HEK293T (cell line): ENCODE data around the gene TRIM15.

Source experiments
- ARNT ChIP-seq: fragments of 450-650 bp; IDR thresholded peaks from 2 replicates; pipeline ENCODE4 v1.6.1; 2017; ENCODE audit warnings: mild to moderate bottlenecking
- BHLHE40 ChIP-seq: fragments of 450-650 bp; IDR thresholded peaks from 2 replicates; pipeline ENCODE4 v1.6.1; 2016; ENCODE audit warnings: mild to moderate bottlenecking, moderate library complexity, borderline replicate concordance
- CTBP1 ChIP-seq: fragments of 450-650 bp; IDR thresholded peaks from 2 replicates; pipeline ENCODE4 v1.6.1; 2016; ENCODE audit warnings: borderline replicate concordance
- ELF4 ChIP-seq: fragments of 450-650 bp; IDR thresholded peaks from 2 replicates; pipeline ENCODE4 v1.6.1; 2017; ENCODE audit warnings: antibody characterized with exemption
- FOXA1 ChIP-seq: fragments of 450-650 bp; IDR thresholded peaks from 2 replicates; pipeline ENCODE4 v1.6.1; 2016; ENCODE audit warnings: mild to moderate bottlenecking
- FOXK2 ChIP-seq: fragments of 450-650 bp; IDR thresholded peaks from 2 replicates; pipeline ENCODE4 v1.6.1; 2016; ENCODE audit warnings: mild to moderate bottlenecking
- FOXM1 ChIP-seq: fragments of 450-650 bp; IDR thresholded peaks from 2 replicates; pipeline ENCODE4 v1.6.1; 2017; ENCODE audit warnings: mild to moderate bottlenecking, borderline replicate concordance
- HDGF ChIP-seq: fragments of 450-650 bp; IDR thresholded peaks from 2 replicates; pipeline ENCODE4 v1.6.1; 2017; ENCODE audit warnings: antibody characterized with exemption, borderline replicate concordance
- L3MBTL2 ChIP-seq: fragments of 450-650 bp; conservative IDR thresholded peaks from 2 replicates; pipeline ENCODE4 v1.6.1; 2016; ENCODE audit warnings: mild to moderate bottlenecking
- PKNOX1 ChIP-seq: fragments of 450-650 bp; IDR thresholded peaks from 2 replicates; pipeline ENCODE4 v1.6.1; 2016
- SP1 ChIP-seq: fragments of 450-650 bp; IDR thresholded peaks from 2 replicates; pipeline ENCODE4 v1.6.1; 2017
- SUZ12 ChIP-seq: fragments of 450-650 bp; IDR thresholded peaks from 2 replicates; pipeline ENCODE4 v1.6.1; 2016; ENCODE audit warnings: mild to moderate bottlenecking
- TARDBP ChIP-seq: fragments of 450-650 bp; IDR thresholded peaks from 2 replicates; pipeline ENCODE4 v1.6.1; 2016
- ZNF384 ChIP-seq: fragments of 450-650 bp; IDR thresholded peaks from 2 replicates; pipeline ENCODE4 v1.6.1; 2016

- TF ChIP-seq SP1 (no peak), FOXK2 (no peak), PKNOX1 (no peak), FOXM1 (no peak), TARDBP (no peak), L3MBTL2 (no peak), FOXA1 (no peak), BHLHE40 (no peak), ZNF384 (no peak), HDGF (no peak), SUZ12 (no peak), ELF4 (no peak), CTBP1 (no peak), ARNT (no peak)
Observed at GRCh38 chr6:30147096-30147495, 16.2 kb upstream of the TRIM15 start.
